Measurements from ENCODE around the gene COL26A1. TPM values are rescaled to one million over a fixed set of nuclear protein-coding genes. Genes with fewer than 3 reads are reported as not detected.

COL26A1 gene
- total RNA-seq, 1 experiment from 2014 or later: 0.20 TPM

GRCh38 chr7:101401390-101402080, 38.9 kb downstream of the COL26A1 start:
- H3K36me3 ChIP-seq (ENCODE audit: low read depth): no peaks in the 10 kb centered on the region
- H3K4me3 ChIP-seq: no peak overlapping the region
- intact Hi-C loops (cut with micrococcal nuclease; ENCODE audit: unreplicated experiment): no loop called here
- no peaks in the 10 kb centered on the region for H4K20me1 ChIP-seq (ENCODE audit: insufficient read depth)
- DNase-seq: no peak
- H2AFZ ChIP-seq: no peak overlapping the region
- peaks cover 8% of the 10 kb centered on the region; the same call in 1 of the 2 replicates for H3F3A ChIP-seq (ENCODE audit: insufficient read depth, low read depth)
- H3K4me1 ChIP-seq (replicated peaks; ENCODE audit: insufficient read depth): peaks cover 14% of the 10 kb centered on the region
- no peaks in the 10 kb centered on the region for H3K9me2 ChIP-seq (ENCODE audit: insufficient read depth)
- no peaks in the 10 kb centered on the region for H3K79me2 ChIP-seq (ENCODE audit: low read depth)
- H3K4me2 ChIP-seq: peak overlapping the region; percentile 57
- no peaks in the 10 kb centered on the region for H3K9me3 ChIP-seq (ENCODE audit: insufficient read depth, low read depth)
- H3K27me3 ChIP-seq (ENCODE audit: insufficient read depth, low read depth): peaks cover 10% of the 10 kb centered on the region; the same call in 1 of the 2 replicates
- CTCF ChIA-PET: no interaction called here
- no peak for TF ChIP-seq EZH2 (IDR thresholded peaks at IDR 0.05; ENCODE audit: low read depth)
- TF ChIP-seq, protein P1, sequence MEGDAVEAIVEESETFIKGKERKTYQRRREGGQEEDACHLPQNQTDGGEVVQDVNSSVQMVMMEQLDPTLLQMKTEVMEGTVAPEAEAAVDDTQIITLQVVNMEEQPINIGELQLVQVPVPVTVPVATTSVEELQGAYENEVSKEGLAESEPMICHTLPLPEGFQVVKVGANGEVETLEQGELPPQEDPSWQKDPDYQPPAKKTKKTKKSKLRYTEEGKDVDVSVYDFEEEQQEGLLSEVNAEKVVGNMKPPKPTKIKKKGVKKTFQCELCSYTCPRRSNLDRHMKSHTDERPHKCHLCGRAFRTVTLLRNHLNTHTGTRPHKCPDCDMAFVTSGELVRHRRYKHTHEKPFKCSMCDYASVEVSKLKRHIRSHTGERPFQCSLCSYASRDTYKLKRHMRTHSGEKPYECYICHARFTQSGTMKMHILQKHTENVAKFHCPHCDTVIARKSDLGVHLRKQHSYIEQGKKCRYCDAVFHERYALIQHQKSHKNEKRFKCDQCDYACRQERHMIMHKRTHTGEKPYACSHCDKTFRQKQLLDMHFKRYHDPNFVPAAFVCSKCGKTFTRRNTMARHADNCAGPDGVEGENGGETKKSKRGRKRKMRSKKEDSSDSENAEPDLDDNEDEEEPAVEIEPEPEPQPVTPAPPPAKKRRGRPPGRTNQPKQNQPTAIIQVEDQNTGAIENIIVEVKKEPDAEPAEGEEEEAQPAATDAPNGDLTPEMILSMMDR (conservative IDR thresholded peaks at IDR 0.05): no peak
- no peak overlapping the region for H3K27ac ChIP-seq
- POLR2A ChIA-PET (ENCODE audit: unreplicated experiment): interaction anchor here (0.7 kb wide), 1 partner anchor 67 kb away, joined by 6 read pairs; no protein-coding TSS in a partner anchor
- BruUV-seq (replicated peaks): no TSS peak

- Histone ChIP-seq H3K27ac (no peak overlapping the region), H3K27me3 (ENCODE audit: insufficient read depth, low read depth) (peaks cover 16% of the 10 kb centered on the region; the same call in 1 of the 2 replicates), H3F3A (ENCODE audit: insufficient read depth, low read depth) (peaks cover 8% of the 10 kb centered on the region; the same call in 1 of the 2 replicates), H4K20me1 (ENCODE audit: insufficient read depth) (no peaks in the 10 kb centered on the region), H3K9me2 (ENCODE audit: insufficient read depth) (no peaks in the 10 kb centered on the region), H3K79me2 (ENCODE audit: low read depth) (no peaks in the 10 kb centered on the region), H3K4me1 (replicated peaks; ENCODE audit: insufficient read depth) (peaks cover 14% of the 10 kb centered on the region), H3K36me3 (ENCODE audit: low read depth) (no peaks in the 10 kb centered on the region), H3K4me2 (peak overlapping the region; percentile 57), H3K4me3 (peak overlapping the region; percentile 19; the same call in 1 of the 2 replicates), H2AFZ (no peak overlapping the region), H3K9me3 (ENCODE audit: insufficient read depth, low read depth) (no peaks in the 10 kb centered on the region)
- intact Hi-C loops (cut with micrococcal nuclease; ENCODE audit: unreplicated experiment): no loop called here
- BruUV-seq (replicated peaks): no TSS peak
- peak; percentile 71 to 81 for DNase-seq
- CTCF ChIA-PET: interaction anchor here (0.6 to 0.7 kb wide), 2 partner anchors 39 to 47 kb away, joined by 3 to 16 read pairs; partner anchors contain the start of gene COL26A1
- POLR2A ChIA-PET (ENCODE audit: unreplicated experiment): interaction anchor here (0.6 to 0.8 kb wide), 4 partner anchors 31 to 69 kb away, joined by 3 to 42 read pairs (median 7); no protein-coding TSS in a partner anchor
- TF ChIP-seq, protein P1 (conservative IDR thresholded peaks at IDR 0.05): no peak
- no peak for TF ChIP-seq EZH2 (IDR thresholded peaks at IDR 0.05; ENCODE audit: low read depth)
Measured at GRCh38 chr7:101402081-101402779, 39.6 kb downstream of the COL26A1 start.

GRCh38 chr7:101402835-101403234, 40.2 kb downstream of the COL26A1 start:
- no peak for DNase-seq
- no peaks in the 10 kb centered on the region for H3K9me2 ChIP-seq (ENCODE audit: insufficient read depth)
- intact Hi-C loops (cut with micrococcal nuclease; ENCODE audit: unreplicated experiment): no loop called here
- peaks cover 16% of the 10 kb centered on the region; the same call in 1 of the 2 replicates for H3K27me3 ChIP-seq (ENCODE audit: insufficient read depth, low read depth)
- ChIA-PET CTCF (interaction anchor here (0.6 kb wide), 1 partner anchor 40 kb away, joined by 16 read pairs; the partner anchor contains the start of gene COL26A1), POLR2A (ENCODE audit: unreplicated experiment) (interaction anchor here (0.6 to 0.8 kb wide), 4 partner anchors 31 to 84 kb away, joined by 3 to 42 read pairs (median 10); no protein-coding TSS in a partner anchor)
- peaks cover 8% of the 10 kb centered on the region; the same call in 1 of the 2 replicates for H3F3A ChIP-seq (ENCODE audit: insufficient read depth, low read depth)
- no peak for TF ChIP-seq EZH2 (IDR thresholded peaks at IDR 0.05; ENCODE audit: low read depth)
- TF ChIP-seq, protein P1 (conservative IDR thresholded peaks at IDR 0.05): no peak
- H4K20me1 ChIP-seq (ENCODE audit: insufficient read depth): no peaks in the 10 kb centered on the region
- H3K4me1 ChIP-seq (replicated peaks; ENCODE audit: insufficient read depth): peaks cover 14% of the 10 kb centered on the region
- H3K79me2 ChIP-seq (ENCODE audit: low read depth): no peaks in the 10 kb centered on the region
- peak overlapping the region; percentile 57; the same call in 1 of the 2 replicates for H3K4me2 ChIP-seq
- no peak overlapping the region for H3K4me3 ChIP-seq
- no peak overlapping the region for H3K27ac ChIP-seq
- H3K36me3 ChIP-seq (ENCODE audit: low read depth): no peaks in the 10 kb centered on the region
- no TSS peak for BruUV-seq (replicated peaks)
- H3K9me3 ChIP-seq (ENCODE audit: insufficient read depth, low read depth): no peaks in the 10 kb centered on the region
- H2AFZ ChIP-seq: no peak overlapping the region

Measured in PC-9 (cell line).